Cardiac fibroblast (primary cell): ENCODE results near the gene AMN1.

Experiments used
- DNase-seq, 2 donors: peaks; one replicate each; pipeline versions ENCODE4 v3.0.0 to v3.0.0-alpha.2; 2010; ENCODE audit warnings: low read depth in 2 of 2
- H3K4me3 ChIP-seq, 2 donors: replicated peaks in 1 of 2; 1 replicate in 1 of 2; 2 replicates in 1 of 2; pipeline ENCODE4 v1.5.1; 2011; ENCODE audit warnings: low read depth in 2 of 2, low read length in 2 of 2, mild to moderate bottlenecking in 2 of 2, moderate library complexity in 1 of 2
- TF ChIP-seq, protein P1 (sequence below): IDR thresholded peaks from one replicate; pipeline ENCODE4 v1.5.1; 2011; ENCODE audit warnings: low read depth, mild to moderate bottlenecking, low read length, inconsistent platforms

AMN1 gene

DNA sequence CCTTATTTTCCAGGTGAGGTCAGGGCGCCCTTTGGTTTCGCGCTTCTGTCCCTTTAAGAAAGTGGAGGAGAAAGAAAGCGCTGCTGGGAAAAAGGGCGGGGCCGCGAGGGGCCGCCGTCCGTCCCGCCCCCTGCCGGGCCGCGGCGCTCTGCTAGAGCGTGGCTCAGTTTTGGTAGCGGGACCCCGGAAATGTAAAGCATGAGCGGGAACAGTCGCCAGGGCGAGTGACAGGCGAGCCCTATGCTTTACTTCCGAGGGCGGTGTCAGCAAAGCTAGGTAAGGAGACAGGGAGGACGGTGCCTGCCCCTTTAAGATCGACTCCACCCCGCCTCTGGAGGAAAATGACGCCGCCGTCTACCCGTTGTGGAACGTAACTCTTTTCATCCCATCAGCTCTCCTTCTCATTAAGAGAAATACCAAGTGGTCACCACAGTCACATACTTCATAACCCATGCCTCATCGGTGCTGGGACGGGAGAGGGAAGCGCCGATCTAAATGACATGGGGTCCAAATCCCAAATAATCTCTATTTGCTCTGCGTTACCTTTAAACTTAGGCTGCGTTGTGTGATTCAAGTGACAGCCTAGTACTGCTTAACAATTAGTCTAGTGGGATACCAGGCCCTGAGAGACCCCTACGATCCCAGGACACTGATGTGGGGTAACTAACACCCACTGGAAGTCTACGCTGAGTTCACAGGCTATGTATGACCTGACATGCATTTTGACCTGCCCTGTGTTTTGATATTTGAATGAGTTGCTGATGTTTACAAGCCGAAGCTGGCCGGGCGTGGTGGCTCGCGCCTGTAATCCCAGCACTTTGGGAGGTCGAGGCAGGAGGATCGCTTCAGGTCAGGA is 69.5 kb downstream of the AMN1 start, which contains the start of gene ETFBKMT:
Gene ETFBKMT (plus strand): TSS at position 602 of the 856 bp plus-strand sequence. CDS start 2,266 bp downstream, outside the sequence.
- TF ChIP-seq, protein P1, sequence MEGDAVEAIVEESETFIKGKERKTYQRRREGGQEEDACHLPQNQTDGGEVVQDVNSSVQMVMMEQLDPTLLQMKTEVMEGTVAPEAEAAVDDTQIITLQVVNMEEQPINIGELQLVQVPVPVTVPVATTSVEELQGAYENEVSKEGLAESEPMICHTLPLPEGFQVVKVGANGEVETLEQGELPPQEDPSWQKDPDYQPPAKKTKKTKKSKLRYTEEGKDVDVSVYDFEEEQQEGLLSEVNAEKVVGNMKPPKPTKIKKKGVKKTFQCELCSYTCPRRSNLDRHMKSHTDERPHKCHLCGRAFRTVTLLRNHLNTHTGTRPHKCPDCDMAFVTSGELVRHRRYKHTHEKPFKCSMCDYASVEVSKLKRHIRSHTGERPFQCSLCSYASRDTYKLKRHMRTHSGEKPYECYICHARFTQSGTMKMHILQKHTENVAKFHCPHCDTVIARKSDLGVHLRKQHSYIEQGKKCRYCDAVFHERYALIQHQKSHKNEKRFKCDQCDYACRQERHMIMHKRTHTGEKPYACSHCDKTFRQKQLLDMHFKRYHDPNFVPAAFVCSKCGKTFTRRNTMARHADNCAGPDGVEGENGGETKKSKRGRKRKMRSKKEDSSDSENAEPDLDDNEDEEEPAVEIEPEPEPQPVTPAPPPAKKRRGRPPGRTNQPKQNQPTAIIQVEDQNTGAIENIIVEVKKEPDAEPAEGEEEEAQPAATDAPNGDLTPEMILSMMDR = peak; percentile 3
- H3K4me3 ChIP-seq = peak within 1 kb of the TSS; percentile 62 to 77
- DNase-seq = peak; percentile 86 to 89

DNA sequence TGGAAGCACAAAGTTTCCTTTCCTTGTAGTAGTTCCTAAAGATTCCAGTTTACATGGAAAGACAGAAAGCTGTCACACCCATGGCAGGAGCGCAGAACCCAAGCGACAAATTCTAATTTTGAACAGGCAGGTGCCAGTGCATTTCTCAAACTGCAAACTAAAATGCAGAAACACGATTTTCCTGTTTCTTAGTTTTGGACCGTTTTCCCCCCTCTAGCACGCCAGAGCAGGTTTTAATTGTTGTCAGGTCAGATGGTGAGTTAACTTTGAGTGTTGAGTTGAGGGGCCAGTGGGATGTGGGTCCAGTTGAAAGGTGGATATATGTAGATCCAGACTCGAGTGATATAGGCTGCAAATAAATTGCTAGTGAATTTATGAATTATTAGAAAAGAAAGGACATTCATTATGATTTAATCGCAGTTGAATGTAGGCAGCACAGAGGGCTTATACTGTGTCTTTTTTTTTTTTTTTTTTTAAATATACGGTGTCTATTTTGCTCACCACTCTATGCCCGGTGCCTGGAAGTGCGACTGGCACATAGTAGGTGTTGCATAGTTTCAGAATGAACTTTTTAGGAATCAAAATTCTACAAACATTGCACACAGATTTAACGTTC is 70.2 kb downstream of the AMN1 start:
- no peak for DNase-seq

GRCh38 chr12:31655792-31656191 is 73.0 kb downstream of the AMN1 start:
- DNase-seq = no peak
- H3K4me3 ChIP-seq = no peak overlapping the region
- TF ChIP-seq, protein P1 = no peak

More for the DNA sequence above, 70.2 kb downstream of the AMN1 start:
- TF ChIP-seq, protein P1 = no peak
- H3K4me3 ChIP-seq = peak overlapping the region; percentile 62 to 77

DNA sequence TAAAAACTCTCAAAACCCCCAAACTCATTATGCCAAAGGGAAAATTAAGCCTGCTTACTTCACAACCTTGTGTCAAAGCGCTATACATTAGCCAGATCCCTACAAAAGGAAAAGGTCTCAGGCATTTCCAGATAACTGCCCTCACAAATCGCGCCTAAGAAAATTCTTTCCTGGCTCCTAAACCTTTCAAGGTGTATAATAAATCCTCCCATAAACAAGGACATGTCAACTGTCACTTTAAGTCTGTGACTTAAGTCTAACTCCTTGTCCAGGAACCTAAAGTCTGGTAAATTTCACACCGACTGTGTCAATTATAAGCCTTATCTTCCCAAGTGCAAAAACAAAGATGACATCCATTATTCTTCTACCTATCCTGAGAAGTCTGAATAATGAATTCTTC is 73.6 kb downstream of the AMN1 start:
- TF ChIP-seq, protein P1 = no peak
- no peak for DNase-seq
- H3K4me3 ChIP-seq = no peak overlapping the region

DNA sequence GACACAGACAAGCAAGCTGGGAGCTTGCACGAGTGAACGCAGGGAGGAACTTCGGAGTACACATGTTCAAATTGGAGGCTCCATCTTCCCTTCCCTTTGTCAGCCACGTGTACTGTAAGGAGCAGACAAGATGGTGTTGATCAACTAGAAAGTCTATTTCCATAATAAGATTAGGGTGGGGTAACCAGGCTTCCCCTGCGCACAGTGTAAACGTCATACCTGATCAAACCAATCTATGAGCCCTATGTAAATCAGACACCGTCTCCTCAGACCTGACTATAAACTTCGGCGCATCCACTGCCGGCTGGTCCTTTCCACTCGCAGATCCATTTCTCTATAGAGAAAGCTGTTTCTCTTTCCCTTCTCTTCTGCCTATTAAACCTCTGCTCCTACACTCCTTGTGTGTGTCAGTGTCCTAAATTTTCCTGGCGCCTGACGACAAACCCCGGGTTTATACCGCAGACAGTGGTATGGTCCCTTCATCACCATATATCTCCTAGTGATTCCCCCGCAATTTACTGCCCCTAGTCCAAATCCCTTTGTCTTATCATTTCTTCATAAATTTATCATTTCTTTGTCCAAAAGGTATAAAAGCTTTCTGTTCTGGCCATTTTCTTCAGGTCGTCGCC is 76.8 kb downstream of the AMN1 start:
- DNase-seq = peak; percentile 22 to 31
- H3K4me3 ChIP-seq = no peak overlapping the region
- TF ChIP-seq, protein P1 = no peak

DNA sequence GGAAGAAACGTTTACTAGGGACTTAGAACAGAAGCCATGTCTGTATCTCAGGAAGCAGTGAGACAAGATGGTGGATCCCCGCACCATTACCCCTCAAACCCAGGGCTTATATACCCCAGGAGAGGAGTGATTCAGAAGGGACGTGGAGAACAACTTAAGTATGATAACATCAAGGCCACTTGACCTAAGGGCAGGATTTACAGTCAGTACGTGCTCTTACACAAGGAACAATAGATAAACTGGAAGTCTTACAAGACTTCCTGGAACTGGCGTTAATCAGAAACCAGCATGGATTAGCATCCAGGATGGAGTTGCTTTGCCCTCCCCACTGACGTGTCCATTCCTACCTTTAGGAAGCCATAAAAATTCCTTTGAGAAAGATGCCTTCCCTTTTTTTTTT is 77.9 kb downstream of the AMN1 start:
- DNase-seq = peak in 1 of 2 donors; percentile 9
- TF ChIP-seq, protein P1 = no peak
- no peak overlapping the region for H3K4me3 ChIP-seq
